GM12865 (cell line): Measurements from ENCODE around the gene GALNT10.

Experiments
- DNase-seq: peaks from one replicate; pipeline ENCODE4 v3.0.0; 2010; ENCODE audit warnings: low read depth
- H3K4me3 ChIP-seq: 2 replicates; pipeline ENCODE4 v1.5.1; 2011; ENCODE audit warnings: mild to moderate bottlenecking, low read depth, low read length, control low read depth
- TF ChIP-seq, protein P1 (sequence below): IDR thresholded peaks from 2 replicates; pipeline ENCODE4 v1.5.1; 2011; ENCODE audit warnings: low read length, control low read depth, low read depth, inconsistent platforms; ENCODE audit not compliant: insufficient read depth; ENCODE audit errors: missing control alignments

Gene GALNT10

DNA sequence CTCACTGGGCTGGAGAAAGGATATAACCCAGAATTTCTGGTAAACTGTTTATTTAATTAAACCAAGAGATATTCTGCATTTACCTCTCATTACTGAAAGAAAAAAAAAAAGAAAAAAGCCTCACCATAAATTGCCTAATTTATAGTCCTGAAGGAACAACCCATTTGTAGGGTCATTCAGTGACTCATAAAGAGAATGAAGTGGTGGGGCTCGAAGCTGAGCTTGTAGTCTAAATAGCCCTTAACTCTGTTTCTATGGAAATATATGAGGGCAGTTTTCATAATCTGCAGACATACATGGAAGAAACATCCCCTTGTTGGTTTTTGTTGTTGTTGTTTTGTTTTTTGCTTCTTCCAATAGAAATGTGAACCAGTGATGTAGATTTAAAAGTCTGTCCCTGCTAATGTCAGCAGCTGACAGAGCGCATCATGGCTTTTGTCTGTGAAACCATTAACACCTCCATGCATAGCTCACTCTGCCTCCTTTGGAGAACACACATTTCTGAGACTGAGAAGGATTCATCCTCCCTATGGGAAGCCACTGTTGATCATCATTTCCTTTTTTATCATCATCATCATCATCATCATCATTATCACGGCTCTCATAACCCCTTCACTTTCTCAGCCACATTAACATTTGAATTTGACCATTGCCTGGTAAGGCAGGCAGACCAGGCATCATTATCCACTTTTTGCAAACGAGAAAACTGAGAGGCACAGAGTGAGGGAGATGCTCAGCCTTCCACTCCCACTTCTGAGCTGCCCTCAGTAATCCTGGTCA, 187.4 kb downstream of the GALNT10 start:
- H3K4me3 ChIP-seq: no peak overlapping the region
- DNase-seq: no peak
- TF ChIP-seq, protein P1, sequence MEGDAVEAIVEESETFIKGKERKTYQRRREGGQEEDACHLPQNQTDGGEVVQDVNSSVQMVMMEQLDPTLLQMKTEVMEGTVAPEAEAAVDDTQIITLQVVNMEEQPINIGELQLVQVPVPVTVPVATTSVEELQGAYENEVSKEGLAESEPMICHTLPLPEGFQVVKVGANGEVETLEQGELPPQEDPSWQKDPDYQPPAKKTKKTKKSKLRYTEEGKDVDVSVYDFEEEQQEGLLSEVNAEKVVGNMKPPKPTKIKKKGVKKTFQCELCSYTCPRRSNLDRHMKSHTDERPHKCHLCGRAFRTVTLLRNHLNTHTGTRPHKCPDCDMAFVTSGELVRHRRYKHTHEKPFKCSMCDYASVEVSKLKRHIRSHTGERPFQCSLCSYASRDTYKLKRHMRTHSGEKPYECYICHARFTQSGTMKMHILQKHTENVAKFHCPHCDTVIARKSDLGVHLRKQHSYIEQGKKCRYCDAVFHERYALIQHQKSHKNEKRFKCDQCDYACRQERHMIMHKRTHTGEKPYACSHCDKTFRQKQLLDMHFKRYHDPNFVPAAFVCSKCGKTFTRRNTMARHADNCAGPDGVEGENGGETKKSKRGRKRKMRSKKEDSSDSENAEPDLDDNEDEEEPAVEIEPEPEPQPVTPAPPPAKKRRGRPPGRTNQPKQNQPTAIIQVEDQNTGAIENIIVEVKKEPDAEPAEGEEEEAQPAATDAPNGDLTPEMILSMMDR: no peak

DNA sequence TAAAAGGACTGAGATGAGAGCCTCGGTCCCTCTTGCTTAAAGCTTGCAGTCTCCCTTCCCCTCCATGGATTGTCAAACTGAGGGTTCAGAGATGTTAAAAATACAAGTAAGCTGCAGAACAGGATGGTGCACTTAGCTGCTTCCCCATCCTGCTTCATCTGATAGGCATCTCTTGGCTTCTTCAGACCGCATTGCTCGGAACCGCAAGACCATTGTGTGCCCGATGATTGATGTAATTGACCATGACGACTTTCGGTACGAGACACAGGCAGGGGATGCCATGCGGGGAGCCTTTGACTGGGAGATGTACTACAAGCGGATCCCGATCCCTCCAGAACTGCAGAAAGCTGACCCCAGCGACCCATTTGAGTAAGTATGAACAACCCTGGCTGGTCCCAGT, 189.7 kb downstream of the GALNT10 start:
- DNase-seq: no peak
- TF ChIP-seq, protein P1: no peak
- H3K4me3 ChIP-seq: no peak overlapping the region

DNA sequence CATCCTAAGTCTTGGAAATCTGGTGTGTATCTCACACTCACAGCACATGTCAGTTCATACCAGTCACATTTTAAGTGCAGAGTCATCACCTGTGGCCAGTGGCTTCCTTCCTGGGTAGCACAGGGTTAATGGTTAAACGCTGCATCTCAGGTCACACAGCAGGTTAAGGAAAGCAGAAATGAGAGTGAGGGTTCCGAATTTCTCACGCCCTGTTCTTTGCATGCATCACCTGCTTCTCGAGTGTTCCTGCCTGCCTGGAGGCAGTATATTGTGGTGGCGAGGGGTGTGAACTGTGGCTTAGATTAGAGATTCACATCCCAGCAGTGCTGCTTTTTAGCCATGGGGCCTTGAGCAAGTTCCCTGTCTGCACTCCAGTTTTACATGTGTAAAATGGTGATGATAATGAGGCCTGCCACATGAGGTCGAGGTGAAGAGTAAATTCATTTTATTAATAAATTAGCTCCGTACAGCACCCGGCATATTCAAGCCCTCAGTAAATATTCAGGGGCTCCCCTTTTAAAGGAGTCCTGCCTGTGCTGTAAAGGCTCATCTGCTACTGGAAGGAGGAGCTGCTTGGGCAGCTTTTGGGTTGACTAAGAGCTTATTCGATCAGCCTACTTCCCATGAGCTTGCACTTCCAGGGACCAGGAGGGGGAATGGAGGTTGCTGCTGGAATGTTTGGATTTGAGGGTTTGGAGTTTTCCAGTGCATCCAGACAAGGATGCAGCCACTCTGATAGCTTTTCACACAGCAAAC, 194.1 kb downstream of the GALNT10 start:
- no peak overlapping the region for H3K4me3 ChIP-seq
- peak; percentile 96 for DNase-seq
- TF ChIP-seq, protein P1: no peak

DNA sequence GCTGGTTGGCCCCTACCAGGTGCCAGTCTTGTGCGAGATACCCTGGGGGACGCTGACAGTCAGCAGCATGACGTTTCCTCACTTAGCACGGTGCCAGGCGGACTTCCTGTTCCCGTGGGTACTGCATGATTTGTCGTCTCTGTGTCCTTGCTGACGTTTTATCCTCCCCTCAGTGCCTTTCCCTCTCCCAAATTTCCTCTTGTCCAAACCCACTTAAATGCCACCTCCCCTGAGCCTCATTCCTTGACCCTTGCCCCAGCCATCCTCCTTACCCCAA, 194.6 kb downstream of the GALNT10 start:
- TF ChIP-seq, protein P1: no peak
- peak; percentile 66 for DNase-seq
- H3K4me3 ChIP-seq: no peak overlapping the region

DNA sequence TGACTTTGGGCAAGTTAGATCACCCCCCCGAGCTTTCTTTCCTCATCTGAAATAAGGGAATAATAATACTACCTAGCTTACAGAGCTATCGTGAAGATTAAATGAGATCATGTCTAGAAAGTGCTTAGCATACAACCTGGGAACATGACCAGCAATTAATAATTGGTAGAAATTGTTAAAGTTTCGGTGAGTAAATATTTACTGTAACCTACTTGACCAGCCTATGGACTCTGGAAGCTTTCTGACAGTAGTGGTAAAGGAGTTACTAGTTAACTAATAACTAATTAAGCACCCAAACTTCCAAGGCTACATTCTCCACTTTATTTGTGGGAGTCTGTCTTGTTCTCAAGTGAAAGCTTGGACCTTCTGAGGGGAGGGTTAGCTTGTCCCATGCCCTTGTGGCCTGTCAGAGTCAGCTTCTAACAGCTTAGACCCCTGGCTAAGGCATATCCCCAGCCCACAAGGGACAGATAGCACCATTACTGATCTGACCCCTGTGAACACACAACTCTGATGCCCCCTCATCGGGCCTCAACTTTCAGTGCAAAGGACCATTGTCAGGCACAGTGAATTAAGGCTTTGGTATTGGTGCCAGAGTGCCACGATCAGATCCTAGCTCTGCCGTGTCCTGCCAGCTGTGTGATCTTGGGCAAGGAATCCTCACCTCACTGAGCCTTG, 196.6 kb downstream of the GALNT10 start:
- TF ChIP-seq, protein P1: no peak
- no peak overlapping the region for H3K4me3 ChIP-seq
- DNase-seq: no peak

DNA sequence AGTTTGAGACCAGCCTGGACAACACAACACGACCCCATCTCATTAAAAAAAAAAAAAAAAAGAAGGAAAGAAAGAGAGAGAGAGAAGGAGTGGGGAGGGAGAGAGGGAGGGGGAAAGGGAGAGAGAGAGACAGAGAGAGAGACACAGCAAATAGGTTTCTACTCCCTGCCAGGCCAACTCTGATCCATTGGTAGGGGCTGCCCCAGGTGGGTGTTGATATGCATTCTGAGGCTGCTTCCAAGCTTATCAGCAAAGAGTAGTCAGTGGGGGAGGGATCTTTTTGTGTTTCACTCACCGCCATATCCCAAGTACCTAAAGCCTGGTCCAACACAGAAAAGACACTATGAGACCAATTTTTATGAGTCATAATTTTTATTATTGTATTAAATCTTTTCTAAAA, 198.3 kb downstream of the GALNT10 start:
- no peak overlapping the region for H3K4me3 ChIP-seq
- TF ChIP-seq, protein P1: no peak

More for the DNA sequence above, 198.3 kb downstream of the GALNT10 start:
- DNase-seq: no peak
